Activated CD4-positive, CD25-positive, alpha-beta regulatory T cell treated with anti-CD3 and anti-CD28 coated beads, Interleukin-2, amount 50 U/mL, for 72 hours (primary cell): ENCODE results near the gene EEF1AKMT2.

Experiments
- DNase-seq: peaks from one replicate; pipeline ENCODE4 v3.0.0; 2021

Gene EEF1AKMT2

DNA sequence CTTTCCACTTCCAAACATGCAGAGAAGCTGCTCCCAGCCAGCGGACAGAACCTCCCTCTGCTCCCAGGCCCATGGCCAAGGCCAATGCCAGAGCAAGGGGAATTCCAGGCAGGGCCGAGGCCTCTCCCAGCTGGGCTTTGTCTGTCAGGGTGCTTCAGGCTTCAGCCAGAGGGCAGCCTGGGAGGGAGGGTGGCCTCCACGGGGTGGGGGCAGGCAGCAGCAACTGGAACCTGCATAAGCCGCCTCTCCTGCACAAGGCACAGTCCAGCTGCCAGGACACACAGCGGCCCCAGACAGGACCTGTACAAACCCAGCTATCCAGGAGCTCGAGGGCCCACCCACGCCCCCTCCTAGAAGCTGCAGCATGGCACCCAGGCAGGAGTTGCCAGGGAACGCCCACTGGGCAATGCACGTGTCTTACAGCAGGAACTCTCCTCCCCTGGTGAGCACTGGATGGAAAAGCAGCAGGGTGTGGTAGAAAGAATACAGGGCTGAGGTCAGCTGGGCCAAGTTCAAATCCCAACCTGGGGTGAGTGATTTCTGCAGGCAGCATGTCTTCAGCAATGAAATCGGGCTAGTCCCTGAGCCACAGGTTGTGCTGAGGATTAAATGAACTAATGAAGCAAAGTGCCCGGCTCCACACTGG lies 55.1 kb downstream of the EEF1AKMT2 start:
- peak; percentile 29 for DNase-seq

DNA sequence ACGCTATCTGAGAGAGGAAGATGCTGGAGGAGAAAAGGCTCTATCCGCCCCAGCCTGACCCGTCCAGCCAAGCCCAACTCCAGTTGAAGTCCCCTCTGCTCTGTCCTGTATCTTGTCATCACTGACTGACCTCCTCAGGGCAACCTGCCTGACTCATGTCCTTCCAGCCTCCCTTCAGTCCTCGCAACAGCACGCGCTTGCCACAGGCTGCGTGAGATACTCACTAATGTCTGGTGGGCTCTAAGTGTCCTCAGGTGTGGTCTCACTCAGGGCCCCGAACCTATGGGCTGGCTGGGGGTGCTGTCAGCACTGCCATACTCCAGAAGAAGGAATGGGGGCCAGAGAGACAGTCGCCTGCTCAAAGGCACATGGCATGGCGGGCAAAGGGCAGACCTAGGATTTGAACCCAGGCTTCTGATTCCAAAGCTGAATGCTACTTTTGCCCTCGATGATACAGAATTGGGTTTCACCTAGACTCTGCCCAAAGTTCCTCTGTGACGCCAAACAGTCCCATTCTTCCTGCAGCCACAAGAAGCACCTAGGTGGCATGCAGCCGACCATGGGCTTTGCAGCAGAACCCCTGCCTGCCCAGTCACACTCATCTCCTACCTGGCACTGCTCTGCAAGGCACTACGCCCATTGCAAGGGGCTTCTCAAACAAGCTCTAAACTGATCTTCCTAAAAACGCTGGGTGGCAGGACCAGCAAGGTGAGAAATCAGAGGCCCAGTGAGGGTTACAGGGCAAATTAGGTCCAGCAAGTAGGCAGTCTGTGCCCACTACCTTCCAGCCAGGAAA lies 56.0 kb downstream of the EEF1AKMT2 start:
- DNase-seq, result peak; percentile 26

DNA sequence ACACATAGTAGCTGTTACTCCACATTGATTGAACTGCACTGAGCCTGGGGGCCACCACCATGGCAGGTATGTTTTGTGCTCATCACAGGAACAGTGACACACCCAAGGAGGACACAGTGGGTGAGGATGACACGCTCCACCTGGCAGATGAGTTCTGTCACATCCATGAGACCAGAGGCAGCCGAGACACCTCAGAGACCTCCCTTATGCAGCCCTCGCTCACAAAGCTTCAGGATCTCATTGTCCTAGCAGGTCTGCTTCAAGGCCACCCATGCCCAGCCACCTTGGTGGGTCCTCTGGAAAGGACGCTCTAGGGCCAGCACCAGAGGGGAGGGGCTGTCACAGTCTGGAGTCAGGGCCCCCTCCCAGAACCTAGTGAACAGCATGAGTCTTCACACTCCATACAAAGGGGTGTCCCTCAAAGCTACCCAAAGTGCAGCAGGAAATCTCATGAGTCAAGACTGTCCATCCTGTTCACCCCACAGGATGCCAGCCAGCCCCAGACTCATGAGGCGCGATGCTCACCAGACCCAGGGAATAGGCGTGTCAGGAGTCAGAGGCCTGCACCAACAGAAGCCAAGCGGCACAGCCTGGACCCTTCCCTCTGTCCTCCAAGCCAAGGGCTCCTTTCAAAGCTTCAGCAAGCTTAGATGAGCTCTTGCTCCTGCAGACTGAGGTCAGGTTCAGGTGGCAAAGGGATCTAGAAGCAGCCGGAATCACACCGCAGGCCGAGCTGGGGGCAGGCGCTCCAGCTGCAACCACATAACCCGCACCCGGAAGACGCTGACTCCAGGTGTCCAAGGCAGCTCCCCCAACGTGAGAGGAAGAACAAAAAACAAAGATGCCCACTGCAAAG lies 57.1 kb downstream of the EEF1AKMT2 start:
- peak; percentile 34 for DNase-seq

DNA sequence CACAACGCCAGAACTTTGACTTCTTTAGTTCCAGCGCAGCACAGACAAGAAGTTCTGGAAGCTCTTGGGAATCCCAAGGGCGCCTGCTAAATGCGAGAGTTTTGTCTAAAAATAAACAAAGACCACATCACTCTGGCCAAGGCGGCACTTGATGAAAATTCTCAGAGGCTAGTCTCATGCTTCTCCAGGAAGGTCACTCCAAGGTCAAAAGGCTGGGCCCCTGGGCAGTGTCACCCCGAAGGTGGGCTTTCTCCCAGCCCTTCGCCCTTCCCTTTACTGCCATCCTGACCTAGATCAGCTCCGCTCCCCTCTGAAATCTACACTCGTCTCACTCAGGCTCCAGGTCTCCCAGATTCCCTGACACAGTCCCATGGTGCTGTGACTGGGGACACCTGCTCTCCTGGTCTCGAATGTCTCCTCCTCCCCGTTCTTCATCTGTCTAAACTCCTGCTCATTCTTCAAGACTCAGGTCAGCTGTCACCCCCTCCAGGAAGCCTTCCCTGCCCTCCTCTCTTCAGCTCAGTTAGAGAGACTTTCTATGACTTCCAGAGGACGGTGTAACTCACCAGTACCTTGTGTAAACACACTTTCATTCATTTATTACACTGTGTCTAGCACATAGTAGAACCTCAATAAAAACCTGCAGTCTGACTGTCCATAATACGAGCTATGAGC lies 58.0 kb downstream of the EEF1AKMT2 start:
- DNase-seq, result peak; percentile 29

DNA sequence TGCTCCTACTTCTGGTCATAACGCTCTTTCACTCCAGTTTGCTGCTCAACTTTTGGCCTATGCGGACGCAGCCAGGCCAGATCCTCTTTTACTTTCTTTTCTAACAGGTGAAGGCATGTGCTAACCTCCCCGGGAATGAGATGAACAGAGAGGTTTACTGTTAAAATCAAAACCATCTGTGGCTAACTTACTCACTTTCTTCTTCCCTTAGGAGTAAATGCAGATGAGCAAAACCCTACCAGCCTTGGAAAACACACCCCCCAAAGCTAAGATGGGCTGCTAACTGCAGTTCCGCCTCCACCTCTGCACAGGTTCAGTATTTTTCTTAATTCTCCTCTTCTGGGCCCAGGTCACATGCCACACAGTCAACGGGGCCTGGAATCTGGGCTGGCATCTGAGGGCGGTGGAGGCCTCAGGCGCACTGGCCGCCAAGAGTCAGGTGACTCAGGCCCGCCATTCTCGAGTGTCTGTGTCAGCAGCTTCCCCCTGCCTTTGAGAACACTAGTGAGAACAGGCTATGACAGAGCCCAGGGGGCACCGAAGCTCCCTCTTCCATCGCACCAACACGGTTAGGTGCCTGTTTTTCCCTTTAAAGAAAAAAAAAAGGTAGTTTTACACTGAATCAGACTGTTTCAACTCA lies 58.6 kb downstream of the EEF1AKMT2 start:
- DNase-seq, result peak; percentile 65

DNA sequence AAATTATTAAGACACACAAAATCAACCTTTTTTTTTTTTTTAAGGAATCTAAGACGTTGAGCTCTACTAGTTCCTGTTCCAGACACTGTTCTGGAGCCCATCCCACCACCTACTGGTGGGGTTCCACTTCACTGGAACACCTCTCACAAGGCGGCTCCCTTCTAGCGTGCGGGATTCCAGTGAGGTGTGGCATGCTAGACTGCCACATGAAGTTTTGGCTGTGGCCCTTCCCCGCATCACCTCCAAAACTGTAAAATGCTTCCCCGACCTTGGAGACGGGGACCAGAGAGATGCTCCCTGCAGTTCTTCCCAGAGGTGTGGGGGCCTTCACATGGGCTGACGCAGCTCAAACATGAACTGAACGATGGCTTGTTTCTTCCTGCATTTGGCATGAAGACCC lies 60.1 kb downstream of the EEF1AKMT2 start:
- DNase-seq, result peak; percentile 17

DNA sequence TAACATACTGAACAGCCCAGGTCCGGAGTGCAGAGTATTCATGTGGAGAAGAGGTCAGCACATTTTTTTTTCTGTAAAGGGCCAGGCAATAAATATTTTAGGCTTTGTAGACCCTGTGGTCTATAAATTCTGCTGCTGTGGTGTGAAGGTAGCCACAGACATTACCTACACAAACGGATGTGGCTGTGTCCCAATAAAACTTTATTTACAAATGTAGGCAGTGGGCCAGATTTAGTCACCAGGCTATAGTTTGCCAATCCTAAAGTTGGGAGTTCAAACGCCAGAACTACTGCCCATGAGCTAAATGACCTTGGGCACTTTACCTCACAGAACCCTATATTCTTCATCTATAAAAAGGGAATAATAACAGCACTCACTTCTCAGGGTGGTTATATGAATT lies 60.9 kb downstream of the EEF1AKMT2 start:
- peak; percentile 14 for DNase-seq

DNA sequence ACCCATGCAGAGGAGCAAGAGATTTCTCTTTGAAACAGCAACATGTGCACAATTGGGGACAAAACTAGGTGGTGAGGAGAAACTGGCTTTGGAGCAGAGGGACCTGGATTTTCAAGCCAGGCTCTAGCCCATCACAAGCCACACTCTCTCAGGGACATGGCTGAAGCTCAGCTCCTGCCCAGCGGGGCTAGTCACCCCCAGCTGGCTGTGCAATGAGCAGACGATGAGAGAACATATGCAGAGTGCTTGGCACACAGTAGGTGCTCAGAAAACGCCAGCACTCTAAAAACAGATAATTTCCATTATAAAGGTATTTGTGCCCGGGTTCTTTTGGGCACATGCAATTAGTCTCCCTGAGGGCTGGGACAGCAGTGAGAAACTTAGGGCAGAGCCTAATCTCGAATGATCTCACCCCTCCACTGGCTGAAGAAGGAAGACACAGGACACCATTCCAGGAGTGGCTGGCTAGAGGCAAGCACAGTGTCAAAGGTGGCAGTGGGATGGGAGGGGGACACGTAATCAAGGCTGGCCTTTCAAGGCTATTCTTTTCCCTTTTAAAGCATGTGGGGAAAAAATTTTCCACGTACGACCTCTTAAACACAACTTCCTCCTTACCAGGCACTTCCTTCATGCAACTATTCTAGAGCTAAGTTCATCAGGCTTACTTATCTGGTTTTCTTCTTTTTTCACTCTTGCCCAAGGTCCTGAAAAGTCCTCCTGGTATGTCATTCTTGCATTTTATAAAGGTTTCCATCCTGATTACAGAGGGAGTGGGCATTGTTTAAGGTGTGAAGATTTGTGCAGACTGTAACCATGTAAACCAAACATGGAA lies 62.6 kb downstream of the EEF1AKMT2 start:
- DNase-seq, result peak; percentile 35

DNA sequence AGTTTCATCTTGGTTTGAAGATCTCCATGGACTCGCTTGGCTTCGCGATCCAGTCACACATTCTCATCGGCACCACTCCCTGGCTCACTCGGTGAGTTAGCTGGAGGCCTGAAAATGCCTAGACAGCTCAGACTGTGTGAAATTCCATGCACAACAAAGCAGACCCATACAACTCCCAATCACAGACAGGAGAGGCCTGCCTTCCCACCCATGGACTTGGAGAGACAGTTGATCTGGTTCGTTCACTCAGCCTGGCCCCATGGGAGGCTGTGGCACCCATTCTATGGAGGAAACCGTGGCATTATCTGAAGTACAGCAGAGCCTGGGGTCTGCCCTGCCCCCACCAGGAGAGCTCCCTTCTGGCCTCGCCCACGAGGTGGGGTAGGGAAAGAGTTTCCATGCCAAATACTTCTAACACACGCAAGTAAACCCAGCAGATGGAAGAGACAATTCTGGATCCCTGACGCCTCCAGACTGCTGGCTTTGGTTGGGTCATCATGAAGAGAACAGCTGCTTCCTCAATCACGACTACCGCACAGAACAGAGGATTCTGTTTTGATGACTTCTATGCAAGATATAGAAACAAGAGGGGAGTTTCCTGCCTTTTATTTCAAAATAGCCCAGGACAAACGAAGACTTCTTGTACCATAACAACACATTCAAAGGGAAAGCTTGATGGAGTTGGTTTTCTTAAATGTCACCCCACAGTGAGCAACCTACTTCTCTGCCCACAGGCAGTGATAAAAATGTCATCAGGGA lies 63.4 kb downstream of the EEF1AKMT2 start:
- peak; percentile 39 for DNase-seq

DNA sequence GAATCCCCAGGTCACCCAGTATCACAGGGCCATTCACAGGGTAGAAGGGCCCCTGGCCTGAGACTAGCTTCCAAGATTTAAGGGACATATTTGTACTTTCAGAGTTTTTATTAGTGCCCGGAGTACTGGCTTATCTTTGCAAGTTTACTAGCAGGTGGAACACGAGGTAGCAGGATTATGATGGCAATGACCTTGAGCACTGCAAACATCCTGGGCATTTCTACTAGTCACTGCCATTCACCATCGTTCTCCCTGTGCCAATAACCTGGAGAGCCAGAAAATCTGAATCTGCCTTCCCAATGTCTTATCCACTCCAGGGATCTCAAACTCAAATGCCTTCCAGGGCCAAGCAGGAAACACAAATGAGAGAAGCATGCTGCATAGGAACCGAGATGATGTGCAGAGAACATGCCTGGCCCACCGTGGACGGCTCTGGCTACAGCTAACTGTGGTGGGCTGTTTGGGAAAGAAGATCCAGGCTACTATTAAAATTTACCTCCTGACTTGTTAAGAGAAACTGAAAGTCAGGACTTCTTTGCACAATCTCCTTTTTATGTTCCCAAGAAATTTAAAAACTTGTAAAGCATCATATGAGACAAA lies 64.2 kb downstream of the EEF1AKMT2 start:
- peak; percentile 17 for DNase-seq

DNA sequence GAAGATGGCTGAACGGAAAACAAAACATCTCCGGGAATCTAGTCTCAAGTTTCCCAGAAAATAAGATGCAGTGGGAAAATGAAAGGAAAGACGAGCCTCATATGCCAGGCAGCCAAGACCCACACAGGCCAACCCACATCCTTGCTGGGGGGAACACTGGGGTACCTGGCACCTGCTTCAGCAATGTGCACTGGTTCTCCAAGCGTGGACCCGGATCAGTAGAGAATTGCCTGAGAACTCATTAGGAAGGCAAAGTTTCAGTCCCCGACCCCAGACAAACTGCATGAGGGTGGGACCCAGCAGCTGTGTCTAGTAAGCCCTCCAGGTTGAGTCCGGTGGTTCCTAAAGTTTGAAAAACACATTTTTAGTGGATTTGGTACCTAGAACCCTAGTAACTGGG lies 65.9 kb downstream of the EEF1AKMT2 start:
- DNase-seq, result no peak

DNA sequence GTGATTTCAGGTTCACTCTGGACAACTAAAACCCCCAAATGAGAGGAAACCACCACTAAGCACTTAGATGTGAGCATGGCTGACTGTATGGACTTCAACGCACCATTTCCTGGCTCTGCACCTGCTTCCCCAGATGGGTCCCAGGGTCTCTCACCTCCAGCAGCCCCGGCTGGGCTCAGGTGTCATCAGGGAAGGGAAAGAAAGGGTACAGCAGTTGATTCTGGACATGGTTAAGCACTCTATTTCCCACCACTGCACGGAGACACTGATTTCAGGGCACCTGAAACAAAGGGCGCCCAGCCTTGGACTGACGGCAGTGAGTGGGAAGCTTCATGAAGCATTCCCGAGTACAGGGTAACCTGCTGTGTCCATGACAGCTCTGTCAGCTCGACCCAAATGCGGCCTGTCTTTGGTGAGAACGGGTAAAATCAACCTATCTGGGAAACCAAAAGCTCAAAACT lies 66.5 kb downstream of the EEF1AKMT2 start:
- DNase-seq, result peak; percentile 20

DNA sequence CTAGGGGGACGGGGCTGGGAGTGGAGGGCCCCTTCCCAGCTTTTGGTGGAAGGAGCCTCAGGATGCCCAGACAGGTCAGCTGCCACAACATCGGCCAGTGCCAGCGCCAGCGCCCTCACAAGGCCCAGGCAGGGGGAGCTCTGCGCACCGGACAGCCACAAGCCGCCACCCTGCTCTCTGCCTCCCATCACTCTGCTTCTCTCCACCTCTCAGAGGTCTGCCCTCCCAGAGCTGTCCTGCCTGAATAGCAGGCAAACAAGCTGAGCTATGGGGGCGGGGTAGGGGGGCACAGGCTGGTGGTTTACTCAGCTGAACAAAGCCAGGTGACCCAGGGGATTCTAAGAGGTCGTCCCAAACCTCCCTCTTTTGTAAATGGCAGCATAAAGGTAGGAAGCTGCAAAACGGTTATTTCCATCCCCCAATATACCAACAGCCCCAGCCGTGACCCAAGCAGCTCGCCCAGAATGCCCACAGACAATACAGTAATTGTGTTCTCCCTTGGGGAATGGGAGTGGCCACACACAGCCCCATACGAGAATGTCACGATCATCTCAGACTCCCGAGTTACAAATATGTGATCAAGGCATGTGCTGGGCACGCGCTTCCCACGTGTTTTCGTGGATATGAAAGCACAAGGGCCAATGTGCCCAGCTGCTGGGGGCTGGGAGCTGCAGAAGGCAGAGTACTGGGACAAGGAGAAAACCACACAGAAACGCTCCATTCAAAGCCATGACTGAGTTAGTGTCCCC lies 67.2 kb downstream of the EEF1AKMT2 start:
- DNase-seq, result peak; percentile 29

DNA sequence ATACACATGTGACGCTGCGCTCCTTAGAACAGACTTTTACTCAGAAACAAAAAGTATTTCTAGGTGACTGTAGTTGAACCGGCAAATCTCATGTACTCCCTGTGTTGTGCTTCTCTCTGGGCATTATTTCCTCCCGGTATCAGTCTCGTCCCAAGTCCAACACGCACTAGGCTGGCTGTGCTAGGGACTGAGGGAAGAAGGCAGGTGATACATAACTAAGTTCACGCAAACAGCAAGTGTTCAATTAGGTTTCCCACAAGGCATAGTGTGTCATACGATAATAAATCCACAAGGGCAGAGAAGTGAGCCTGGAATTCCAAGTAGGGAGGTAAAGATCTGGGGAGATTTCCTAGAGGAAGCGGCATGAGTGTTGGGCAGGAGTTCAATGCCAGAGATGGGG lies 67.9 kb downstream of the EEF1AKMT2 start:
- no peak for DNase-seq

DNA sequence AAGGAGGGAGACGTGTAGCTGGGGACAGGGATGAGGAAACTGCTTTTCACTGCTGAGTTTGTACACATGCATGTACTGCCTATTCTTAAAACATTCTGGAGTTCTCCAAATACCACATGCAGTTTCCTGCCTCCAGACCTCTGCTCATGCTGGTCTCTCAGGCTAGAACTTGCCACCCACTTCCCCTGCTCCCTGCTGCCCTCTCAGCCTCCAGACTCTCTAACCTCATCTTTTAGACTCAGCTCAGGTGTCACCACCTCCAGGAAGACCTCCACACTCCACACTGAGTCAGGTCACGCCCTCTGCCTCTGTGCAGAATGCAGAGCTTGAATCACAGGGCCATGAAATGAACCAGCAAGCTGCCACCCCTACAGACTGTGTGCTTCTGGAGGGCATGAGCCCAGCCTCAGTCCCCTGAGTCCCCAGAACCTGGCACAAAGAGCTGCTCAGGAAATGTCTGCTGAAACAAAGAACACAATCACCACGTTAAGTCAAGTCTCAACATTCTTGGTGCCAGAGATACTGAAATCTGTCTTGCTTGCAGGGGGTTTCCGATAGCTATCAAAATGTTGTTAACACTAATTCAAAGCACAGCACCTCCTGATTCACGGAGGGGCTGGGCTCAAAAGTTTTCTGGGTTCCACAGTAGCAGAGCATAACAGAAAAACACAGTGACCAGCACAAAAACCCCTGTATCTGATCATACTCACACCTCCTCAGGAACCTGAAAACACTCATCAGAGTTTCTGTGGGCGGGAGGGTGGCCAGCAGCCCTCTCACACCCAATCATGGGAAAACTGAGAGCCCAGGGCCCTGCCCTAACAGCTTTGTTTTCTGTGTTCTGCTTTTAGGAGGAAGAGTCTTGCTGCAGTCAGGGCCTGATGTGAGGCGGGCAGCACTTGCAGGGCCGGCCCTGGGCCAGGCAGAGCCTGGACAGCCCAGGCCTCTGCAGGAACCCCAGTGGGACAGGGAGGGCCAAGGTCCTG lies 68.6 kb downstream of the EEF1AKMT2 start:
- peak; percentile 66 for DNase-seq

DNA sequence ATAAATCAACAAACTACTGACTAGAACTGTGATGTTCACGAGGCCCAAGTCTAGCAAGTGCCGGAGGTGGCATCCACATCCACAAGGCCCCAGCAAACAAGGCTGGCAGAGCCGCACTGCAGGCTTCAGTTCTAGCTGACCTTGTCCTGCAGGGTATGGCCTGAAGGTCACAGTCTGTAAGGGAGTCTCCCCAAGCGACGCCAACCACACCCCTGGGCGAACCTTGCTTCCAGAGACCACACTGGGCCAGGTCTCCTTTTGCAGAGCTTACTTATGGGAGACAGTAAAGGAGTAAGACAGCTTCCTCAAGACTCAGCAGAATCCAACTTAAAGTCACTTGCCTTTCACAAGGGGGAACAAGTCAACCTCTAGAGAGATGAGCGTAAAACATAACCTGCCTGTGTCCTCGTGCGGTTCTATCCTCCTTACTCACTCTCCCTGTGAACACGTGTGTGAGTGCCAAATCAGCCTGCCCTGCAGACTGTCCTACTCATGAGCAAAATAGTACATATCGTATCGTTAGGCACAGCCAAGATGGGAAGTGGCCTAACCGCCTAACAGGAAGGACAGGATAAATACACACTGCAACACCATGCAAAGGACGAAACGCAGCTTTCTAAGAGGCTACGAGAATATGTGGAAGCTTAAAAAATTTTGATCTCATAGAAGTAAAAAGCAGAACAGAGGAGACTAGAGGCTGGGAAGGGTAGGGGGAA lies 70.2 kb downstream of the EEF1AKMT2 start:
- no peak for DNase-seq

DNA sequence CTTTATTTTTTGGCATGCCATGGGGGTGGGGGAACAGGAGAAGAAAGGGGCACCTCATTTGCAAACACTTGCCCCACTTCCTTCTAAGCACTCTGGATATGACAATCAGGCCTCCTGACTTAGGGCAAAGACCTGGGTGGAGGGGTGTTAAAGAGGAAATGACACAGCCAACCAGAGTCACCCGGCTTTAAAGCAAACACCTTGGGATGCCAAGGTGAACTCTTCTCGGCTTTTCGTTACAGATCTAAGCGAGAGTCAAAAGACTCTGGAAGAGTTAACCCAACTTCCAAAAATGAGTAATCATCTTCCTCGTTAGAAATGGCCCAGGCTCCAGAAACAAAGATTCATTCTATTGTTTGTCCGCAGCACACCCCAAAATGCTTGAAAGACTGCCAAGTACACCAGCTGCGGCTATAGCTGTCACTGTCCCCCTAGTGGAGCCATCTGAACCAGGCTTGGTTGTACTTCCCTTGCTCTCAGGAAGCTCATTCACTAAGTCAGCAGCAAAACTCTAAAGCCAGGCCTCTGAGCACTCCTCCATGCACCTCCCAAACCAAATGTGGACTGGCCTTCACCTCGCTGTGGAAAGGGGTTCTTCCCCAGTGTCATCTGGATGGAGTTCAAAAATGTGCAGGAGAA lies 72.4 kb downstream of the EEF1AKMT2 start:
- DNase-seq, result peak; percentile 60
